SK-N-MC (cell line): Measurements from ENCODE around the gene RPS6KL1.

ENCODE experiments used
- EZH2 ChIP-seq: fragments of 200-600 bp; sonication (generic); IDR thresholded peaks from one replicate; pipeline ENCODE4 v1.6.1; 2017; ENCODE audit warnings: antibody characterized with exemption
- FOXP2 ChIP-seq: optimal IDR thresholded peaks from 2 replicates; pipeline ENCODE3; 2011; ENCODE audit warnings: mild to moderate bottlenecking, moderate library complexity; ENCODE audit not compliant: insufficient read depth; ENCODE audit errors: extremely low read length, control extremely low read depth
- POLR2AphosphoS5 ChIP-seq: IDR thresholded peaks from 2 replicates; pipeline ENCODE4 v1.6.1; 2012; ENCODE audit warnings: mild to moderate bottlenecking, low read depth, low read length, borderline replicate concordance

- TF ChIP-seq POLR2AphosphoS5 (no peak), EZH2 (no peak), FOXP2 (no peak)
These were observed 63.1 kb downstream of the RPS6KL1 start for GRCh38 chr14:74859757-74860552.
